Tibial nerve (tissue), 4 donors: Measurements from ENCODE around the gene TAGLN3.

Experiments
- CTCF ChIP-seq, 5 experiments: fragments of 200-600 bp in 3 of 5; fragments of 450-650 bp in 2 of 5; sonication (generic) in 3 of 5; IDR thresholded peaks; one replicate each; pipeline ENCODE4 v1.5.1; 2016 to 2019; ENCODE audit warnings: antibody characterized with exemption in 5 of 5, mild to moderate bottlenecking in 3 of 5, moderate library complexity in 2 of 5
- EP300 ChIP-seq, 2 donors: sonication (generic); formaldehyde crosslinking; IDR thresholded peaks; one replicate each; pipeline ENCODE4 v1.6.1; 2017; ENCODE audit warnings: antibody characterized with exemption in 2 of 2, mild to moderate bottlenecking in 1 of 2
- POLR2A ChIP-seq, 2 donors: fragments of 450-650 bp; IDR thresholded peaks; one replicate each; pipeline ENCODE4 v1.6.1; 2017; ENCODE audit warnings: antibody characterized with exemption in 2 of 2, mild to moderate bottlenecking in 2 of 2, moderate library complexity in 2 of 2

DNA sequence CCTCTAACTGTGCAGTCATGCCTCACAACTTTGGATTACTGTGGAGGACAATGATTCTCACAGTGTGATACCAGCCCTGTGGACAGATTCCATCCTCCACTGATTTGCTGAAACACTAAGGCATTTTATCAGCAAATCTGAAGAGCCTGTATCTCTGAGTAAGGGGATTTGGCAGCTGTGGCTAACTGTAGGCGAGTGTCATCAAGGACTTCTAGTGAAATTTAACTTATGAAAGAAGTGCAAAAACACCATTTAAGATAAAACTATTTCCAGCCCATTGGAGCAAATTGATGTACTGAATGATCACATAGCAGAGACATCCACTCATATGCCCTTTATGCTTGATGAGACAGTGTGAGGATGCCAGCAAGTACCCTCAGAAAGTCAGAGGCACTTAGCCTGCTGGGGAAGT, 22.0 kb downstream of the TAGLN3 start:
- TF ChIP-seq EP300 (IDR thresholded peaks at IDR 0.05) (no peak), CTCF (IDR thresholded peaks at IDR 0.05) (no peak), POLR2A (IDR thresholded peaks at IDR 0.05) (no peak)
